ENCODE results near the gene UNKL.

- no peak for TF ChIP-seq TAF1 (IDR thresholded peaks at IDR 0.05; ENCODE audit: borderline replicate concordance, insufficient read depth, low read length)
- no peak for TF ChIP-seq SIN3A (IDR thresholded peaks at IDR 0.05; ENCODE audit: borderline replicate concordance, insufficient read depth, low read length)
- TF ChIP-seq FOXP2 (optimal IDR thresholded peaks at IDR 0.05; ENCODE audit: borderline replicate concordance, extremely low read depth, extremely low read length, insufficient read depth), result no peak
- TF ChIP-seq POLR2AphosphoS5 (IDR thresholded peaks at IDR 0.05; ENCODE audit: low read depth, low read length), result no peak
- TF ChIP-seq REST (IDR thresholded peaks at IDR 0.05; ENCODE audit: insufficient read depth in 1 of 2, low read depth in 2 of 2, low read length in 2 of 2), result no peak
Observed at GRCh38 chr16:1452530-1452929, 38.0 kb upstream of the UNKL start.
